GM19397 (cell line): ENCODE results near the gene LMX1B.

Experiments
- ATAC-seq: cut with Tn5 transposase; IDR thresholded peaks from one replicate; pipeline ENCODE4 v1.9.1; 2021; ENCODE audit warnings: mild to moderate bottlenecking, moderate library complexity; ENCODE audit not compliant: unreplicated experiment

The LMX1B gene

DNA sequence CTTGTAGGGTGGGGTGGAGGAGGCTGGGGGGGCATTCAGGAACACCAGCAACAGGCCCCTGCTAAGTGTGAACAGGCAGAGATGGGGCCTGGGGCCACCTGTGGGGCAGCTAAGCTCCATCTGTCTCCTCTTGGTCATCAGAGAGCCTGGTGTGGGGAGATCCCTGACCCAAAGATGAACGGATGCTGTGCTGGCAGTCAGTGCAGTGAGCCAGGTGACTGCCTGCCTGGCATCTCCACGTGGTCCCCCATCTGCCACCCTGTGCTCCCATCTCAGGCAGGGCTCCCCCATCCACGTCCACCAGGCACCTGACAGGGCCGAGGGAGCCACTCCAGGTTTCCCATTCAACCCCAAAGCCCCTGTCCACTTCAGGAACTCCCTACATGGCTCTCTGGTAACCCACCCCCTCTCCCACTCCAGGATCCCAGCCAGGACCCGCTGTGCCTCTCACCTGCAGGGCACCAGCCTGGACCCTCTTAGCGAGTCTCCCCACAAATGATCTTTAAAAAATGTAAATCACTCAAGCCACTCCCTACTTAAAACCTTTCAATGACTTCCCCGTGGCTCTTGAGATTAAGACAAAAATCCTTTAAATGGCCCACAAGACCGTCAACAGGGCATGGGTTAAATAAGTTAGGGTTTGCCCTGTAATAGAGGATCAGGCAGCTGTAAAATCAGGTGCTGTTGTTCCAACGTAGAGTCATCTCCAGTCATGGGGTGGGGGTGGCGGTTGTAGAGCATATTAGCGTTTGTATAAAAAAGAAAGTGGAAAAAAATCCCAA is 60.8 kb downstream of the LMX1B start:
- ATAC-seq = no peak

DNA sequence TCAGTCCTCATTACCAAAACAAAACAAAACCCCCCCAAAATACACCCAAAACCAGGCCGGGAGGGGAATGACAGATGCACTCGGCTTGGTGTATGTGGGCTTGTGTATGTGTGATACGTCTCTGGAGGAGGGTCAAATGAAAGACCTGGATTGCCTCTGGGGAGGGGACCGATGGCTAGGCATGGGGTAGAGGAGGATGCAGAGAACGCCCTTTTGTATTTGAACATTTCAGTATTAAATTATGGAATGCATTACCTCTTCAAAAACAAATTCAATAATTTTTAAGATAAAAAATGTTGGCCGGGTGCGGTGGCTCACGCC is 61.4 kb downstream of the LMX1B start:
- ATAC-seq = no peak

DNA sequence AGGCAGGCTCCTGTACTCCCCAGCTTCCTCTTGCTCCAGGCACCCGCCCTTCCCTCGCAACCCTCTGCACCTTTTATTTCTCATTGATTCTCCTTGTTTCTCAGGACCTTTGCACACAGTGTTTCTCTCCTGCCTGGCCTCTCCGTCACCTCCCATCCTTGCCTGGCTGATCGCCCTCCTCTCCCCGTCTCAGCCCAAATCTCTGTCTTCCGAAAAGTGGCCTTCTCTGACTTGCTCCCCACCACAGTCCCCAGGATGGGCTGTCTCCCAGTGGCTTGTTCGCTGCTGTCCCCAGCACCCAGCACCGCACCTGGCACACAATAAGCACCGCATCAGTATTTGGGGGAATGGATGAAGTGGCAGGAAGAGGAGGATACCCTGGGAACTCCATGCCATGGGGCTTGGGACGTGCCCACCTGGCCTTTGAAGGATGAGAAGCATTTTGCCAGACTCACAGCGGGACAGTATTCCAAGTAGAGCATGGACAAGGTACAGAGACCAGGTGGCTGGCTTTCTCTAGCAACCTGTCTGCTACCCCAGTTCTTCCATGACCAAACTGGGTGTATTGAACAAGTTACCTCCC is 62.5 kb downstream of the LMX1B start:
- ATAC-seq = no peak

DNA sequence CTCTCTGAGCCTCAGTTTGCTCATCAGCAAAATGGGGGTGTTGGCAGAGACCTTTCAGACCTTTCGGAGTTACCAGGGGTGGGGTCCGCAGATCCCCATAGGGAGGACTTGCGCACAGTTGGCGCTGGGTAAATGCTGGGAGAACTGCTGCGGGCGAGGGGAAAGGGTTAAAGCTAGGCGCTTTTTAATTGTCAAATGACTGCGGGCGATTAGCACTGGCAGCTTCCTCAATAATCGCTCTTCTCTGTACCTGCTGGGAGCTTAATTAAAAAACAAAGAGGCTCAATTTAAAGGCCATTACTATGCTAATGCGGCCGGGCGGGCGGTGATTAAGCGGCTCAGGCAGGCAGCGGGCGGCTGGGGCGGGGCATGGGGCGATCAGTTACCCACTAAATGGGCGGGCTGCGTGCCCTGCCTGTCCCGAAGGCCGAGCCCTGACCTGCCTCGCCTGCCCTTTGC is 63.0 kb downstream of the LMX1B start:
- no peak for ATAC-seq

DNA sequence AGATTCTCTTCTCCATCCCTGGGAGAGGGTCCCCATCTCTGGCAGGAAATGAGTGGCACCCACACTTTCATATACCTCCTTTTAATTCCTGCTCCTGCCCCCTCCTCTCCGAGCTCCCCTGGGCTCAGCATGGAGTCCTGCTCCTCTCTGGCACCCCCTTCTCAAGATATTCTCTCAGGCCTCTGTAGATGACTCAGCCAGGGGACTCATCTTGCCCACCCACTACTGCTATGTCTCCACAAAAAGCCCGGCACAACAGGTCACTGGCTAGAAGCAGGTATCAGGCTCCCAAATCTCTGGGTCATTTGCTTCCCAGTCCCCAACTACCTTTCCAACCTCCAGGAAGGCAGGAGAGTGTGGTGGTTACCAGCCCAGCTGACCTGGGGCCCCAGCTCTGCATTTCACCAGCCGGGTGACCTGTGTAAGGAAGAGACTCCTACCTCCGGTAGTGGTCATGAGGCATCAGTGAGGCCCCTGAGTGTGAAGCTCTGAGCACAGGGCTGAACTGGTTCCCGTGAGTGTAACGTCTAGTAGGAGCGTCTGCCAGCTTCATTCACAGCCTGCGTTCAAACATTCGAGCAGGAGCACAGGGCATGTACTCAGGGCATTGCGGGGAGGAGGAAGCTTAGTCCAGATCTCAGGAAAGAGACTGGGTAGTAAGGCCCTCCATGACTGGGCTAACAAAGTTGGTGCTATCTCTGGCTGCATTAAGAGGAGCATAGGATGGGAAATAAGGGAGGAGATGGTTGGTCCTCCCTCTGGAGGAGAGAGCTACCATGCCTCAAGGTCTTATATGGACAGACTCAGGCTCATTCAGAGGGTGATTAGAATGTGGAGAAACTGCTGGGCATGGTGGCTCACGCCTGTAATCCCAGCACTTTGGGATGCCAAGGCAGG is 63.7 kb downstream of the LMX1B start:
- ATAC-seq = no peak

DNA sequence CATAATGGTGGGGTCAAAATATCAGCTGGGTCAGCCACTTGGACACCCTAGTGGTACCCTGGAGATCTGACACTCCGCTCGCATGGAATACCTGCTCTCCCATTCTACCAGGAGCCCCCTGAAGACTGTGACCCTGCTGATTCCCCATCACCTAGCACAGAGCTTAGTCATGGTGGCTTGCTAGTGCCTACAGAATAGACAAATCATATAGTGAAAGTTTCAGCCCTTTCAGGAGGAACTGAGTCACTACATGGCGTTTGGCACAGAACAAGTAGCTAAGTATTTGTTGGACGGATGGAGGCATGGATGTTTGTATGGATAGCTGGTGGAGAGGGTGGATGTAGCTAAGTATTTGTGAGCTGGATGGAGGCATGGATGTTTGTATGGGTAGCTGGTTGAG is 65.3 kb downstream of the LMX1B start:
- ATAC-seq = no peak

DNA sequence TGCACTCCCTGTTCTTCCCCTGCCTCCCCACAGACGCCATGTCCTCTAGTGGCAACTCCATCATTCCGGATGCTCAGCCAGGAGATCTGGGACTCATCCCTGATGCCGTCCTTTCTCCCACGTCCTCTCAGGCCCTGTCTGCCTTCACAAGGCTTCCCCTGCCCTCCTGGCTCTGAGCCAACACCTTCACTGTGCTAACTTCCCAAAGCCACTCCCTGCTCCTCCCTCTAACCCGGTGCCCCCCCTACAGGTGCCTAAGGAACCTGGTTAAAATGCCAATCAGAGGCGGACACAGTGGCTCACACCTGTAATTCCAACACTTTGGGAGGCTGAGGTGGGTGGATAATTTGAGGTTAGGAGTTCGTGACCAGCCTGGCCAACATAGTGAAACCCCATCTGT is 67.6 kb downstream of the LMX1B start:
- ATAC-seq = no peak

DNA sequence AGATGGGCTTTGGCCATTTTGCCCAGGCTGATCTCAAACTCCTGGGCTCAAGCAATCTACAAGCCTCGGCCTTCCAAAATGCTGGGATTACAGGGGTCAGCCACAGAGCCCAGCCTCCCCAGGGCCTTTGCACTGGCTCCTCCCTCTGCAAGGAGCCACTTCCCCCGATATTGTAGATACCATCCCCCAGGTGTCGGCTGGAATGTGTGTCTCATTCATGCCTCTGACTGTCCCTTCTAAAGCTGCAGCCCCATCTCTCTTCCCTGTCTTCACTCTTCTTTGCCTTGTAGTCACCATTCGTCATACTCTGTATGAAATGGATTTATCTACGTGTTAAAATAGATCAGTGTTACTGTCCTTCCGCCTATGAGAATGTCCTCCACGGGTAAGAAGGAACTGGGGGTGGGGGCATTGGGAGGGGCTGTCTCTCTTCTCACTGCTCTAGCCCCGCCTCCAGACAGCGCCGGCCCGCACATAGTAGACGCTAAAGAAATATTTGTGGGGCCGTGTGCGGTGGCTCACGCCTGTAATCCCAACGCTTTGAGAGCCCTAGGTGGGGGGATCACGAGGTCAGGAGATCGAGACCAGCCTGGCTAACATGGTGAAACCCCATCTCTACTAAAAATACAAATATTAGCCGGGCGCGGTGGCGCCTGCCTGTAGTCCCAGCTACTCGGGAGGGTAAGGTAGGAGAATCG is 68.5 kb downstream of the LMX1B start:
- ATAC-seq = no peak

DNA sequence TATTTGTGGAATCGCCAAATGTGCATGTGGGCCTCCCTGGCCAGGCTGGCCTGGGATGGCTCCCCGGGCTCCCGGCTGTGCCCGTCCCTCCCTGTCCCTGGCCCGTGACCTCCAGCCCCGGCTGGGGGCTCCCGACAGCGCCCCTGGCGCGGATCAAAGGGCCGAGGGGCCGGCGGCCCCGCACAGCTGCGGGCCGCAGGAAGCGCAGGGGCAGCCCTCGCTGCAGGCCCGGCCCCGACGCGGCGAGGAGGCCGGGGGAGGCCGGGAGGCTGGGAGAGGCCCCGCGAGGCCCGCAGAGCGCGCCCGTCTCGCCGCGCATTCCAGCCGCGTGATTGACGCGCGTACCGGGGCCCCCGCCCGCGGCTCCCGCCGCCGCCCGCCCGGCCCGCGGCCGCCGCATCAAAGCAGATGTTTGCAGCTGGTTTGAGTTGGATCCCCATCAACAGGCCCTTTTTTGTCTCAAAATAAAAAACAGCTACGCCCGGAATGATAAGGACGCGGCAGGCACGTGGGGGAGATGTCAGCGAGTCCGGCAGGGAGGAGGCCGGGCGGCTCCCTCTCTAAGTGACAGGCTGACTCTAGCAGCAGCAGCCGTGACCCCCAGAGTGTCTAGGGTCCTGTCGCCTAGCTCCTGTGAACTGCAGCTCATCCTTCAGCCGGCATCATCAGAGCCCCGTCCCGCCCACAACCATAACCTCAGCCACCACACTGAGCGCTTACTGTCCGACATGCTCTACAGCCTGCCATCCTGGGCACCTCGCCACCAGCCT is 69.4 kb downstream of the LMX1B start:
- no peak for ATAC-seq

DNA sequence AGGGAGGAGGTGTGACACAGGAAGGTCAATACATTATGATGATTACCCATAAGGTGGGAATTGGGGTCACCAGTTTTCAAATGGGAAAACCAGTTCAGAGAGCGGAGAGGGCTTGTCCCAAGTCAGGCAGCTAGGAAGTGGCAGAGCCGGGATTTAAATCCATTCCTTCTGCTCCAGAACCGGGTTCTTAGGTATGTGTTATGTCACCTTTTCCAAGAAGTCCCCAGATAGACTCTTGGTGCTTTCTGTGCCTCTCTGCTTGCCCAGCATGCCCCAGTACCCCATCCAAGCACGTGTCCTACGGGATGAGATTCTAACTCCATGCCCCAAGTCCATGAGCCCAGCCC is 69.9 kb downstream of the LMX1B start:
- no peak for ATAC-seq

DNA sequence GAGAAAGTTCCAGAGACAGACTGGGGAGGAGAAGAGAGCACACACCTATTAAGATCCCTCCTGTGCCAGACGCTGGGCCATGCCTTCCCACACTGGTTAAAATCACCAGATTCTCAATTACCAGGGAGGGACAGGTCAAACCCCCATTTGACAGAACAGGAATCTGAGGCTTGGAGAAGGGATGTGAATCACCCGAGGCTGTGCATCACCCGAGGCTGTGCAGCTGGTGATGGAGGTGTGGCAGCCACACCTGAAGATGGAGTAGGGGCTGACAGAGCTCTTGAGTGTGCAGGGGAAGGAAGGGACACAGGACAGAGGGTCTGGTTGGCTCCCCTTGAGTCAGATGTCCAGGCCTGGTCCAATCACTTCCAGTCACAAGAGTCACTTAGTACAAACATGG is 70.6 kb downstream of the LMX1B start:
- no peak for ATAC-seq

DNA sequence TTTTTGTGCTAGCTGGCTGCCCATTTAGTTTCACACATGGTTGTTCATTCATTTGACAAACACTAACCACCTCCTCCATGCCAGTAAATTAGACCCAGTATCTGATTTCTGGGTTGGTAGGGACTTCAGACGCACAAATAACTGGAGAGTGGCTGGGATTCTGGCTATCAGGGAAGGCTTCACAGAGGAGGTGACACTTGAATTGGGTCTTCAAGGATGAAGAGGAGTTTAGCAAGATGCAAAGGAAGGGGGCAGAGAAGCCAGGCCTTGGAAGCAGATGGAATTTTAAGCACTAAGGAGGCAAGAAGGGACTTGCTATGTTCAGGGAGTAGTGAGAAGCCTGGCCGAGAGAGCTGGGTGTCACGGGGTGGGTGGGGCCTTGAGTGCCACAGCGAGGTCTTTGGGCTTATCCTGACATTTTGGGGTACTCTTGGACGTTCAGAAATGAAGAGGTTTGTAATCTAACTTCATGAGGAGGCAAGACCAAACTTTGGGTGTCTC is 71.3 kb downstream of the LMX1B start:
- ATAC-seq = no peak

DNA sequence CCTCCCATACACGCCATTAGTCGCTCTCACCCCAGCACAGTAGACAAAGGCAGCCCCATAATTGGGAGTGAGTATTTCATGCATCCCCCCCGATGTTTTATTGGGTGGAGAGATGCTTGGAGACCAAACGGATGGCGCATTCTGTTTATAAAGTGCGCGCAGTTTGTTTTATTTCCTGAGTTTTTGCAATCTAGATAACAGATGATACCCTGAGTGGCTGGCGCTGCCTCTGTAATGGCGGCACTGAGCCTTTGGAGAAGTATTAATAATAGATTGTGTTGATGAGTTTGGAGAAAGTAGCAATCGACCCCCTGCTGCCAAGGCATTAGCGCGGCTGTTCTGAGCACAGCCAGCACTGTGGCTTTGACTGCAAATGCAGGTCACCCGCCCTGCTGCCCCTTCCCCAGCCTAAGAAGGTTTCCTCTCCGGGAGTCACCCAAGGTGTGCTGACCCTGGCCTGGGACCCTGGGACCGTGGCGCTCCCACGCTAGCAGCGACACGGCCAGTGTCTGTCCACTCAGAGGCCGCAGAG is 74.3 kb downstream of the LMX1B start:
- no peak for ATAC-seq

DNA sequence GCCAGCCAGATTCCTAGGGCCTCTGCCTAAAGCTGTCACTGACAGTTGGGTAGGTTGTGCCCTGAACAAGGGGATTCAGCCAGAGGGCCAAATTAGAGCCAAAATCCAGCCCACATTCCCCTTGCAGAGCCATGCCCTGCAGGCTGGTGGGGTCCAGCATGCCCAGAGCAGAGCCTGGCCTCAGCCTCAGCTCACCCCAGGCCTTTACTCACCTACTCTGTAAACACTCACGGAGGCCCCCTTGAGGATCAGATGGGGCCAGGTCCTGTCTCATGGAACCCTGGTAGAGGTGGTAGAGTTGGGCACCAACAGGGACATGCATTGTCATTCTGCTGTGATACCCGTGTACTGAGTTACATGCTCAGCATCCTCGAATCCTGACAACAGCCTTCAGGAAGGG is 74.9 kb downstream of the LMX1B start:
- ATAC-seq = no peak

DNA sequence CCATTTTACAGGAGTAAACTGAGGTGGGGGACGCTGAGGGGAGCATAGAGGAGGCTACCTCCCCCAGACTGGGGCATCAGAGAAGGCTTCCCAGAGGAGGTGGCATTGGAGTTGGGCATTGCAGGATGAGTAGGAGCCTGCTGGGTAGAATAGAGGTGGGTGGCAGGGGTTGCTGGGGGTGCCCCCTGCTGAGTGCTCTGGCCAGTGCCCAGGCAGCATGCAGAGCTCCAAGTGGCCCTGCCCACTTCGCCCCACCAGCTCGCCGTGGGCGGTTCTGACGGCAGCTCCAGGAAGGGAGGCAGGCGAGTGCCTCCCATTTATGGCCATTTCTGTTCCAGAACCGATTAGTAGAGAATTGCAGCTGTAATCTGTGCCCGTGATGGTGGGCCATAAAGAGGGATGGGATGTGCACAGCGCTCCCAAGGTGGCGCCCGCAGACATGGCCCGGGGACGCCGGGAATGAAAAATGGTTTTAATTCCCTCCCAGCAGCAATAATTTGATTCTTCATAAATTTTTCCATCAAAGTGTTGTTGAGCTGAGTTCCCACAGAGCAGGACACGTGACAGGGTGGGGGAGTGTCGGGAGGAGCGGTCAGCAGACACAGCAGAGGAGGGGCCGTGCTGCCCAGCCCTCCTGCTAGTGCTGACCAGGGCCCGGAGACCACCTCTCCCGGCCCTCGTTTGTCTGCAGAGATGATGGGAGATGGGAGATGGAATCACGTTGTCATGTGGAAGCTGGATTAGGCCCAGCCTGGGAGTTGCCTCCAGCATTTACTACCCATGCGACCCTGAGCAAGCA is 75.5 kb downstream of the LMX1B start:
- ATAC-seq = no peak

DNA sequence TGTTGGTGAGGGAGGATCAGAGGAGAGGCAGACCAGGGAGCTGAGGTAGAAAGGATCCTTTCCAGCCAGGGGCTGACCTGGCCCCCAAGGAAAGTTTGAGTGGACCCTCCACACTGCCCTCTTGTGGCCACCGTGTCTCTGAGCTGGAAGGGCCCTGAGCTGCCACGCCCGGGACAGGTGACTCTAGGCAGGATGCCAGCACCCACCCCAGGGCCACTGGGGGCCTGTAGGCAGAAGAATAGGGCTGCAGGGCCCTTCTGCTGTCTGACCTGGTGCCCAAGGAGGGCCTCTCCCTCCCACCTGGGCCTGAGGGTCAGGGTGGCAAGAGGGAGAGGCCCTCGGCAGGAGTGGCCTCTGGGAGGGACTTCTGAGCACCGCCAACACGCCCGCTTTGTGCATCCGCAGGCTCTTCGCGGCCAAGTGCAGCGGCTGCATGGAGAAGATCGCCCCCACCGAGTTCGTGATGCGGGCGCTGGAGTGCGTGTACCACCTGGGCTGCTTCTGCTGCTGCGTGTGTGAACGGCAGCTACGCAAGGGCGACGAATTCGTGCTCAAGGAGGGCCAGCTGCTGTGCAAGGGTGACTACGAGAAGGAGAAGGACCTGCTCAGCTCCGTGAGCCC is 76.8 kb downstream of the LMX1B start:
- no peak for ATAC-seq

DNA sequence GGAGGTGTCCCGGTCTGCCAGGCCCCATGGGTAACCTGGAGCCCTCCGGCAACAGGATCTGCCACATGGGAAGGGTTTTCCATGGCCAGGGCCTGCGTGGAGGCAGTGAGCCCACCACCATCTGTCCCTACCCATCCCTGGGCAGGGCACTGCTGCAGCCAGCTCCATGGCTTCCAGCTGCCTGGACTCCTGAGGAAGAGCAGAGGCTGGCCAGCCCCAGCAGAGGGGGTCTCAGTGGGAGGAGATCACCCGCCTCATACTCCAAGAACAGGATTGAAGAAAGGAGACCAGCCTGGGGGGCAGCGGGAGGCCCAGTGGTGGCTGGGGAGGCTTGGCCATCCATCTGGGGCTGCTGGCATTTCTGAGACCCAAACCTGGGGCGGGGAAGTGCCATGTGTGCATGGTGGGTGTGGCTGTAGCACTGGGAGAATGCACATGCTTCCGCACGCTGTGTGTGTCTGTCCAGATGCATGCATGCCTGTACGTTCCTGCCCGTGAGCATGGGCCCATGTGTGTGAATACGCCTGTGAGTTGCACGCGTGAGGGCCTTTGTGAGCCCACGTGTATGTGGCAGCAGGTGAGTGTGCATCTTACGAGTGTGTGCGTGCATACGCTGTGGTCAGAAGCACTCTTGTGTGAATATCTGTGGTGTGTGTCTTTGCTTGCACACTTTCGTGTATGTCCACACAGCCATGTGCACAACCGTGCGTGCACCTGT is 78.5 kb downstream of the LMX1B start:
- ATAC-seq = no peak

DNA sequence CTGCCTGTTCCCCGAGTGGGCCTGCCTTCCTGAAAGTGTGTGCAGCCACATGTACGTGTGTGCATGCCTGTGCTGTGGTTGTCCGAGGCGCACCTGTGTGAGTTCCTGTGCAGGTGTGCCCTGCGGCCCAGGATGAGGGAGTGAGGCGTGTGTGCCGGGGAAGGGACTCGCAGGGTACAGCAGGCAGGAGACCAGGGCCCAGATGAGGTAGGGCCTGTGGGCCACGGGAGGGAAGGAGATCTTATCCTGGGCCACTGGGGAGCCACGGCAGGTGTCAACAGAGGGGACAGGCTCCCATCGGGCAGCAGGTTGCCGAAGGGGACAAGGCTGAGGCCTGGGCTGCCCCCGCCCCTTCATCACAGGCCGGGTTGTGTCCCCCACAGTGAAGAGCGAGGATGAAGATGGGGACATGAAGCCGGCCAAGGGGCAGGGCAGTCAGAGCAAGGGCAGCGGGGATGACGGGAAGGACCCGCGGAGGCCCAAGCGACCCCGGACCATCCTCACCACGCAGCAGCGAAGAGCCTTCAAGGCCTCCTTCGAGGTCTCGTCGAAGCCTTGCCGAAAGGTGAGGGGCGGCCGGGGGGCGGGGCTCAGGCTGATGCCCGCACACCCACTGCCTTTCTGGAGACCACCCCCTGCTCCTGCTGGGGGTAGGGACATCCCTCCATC is 79.2 kb downstream of the LMX1B start:
- ATAC-seq = no peak
